ENCODE results near the gene FDXR. TPM values are rescaled to one million over a fixed set of nuclear protein-coding genes. Genes with fewer than 3 reads are reported as not detected.

Gene FDXR
- total RNA-seq, 2 donors from 2014 or later = 14.3 to 25.7 TPM

DNA sequence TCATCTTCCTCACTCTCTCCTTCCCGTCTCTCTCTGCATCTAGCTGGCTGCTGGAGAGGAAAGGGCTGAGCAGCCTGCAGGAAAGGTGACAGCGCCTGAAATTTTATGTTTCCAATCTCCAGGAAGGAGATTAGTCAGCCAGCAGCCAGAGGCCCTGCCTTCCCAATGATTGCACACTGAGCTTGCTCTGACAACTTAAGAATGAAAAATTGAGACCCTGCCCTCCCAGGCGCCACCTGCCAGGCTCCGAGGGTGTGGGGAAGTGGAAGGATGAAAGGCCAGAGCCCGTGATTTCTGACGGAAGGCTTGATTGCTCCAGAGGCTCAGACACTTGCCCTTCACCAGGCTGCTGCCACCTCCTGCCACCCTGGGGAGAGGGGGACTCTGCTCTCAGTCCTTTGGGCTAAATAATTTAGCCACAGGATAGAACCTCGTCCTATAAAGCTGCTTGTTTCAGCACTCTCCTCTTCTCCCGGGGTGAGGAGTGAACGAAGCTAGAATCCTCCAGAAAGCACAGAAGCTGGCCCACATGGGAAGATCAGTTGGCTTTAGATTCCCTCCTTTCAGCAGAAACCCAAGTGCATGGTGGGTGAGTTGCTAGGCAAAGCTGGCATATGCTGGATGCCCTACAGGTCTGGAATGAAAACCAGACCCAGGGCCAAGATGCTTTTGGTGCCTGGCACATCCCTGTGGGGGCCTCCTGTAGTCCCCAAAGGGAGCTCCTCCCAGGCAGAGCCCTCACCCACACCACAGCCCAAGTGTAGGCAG is 46.7 kb downstream of the FDXR start:
- no peaks in the 10 kb centered on the region for H3K27me3 ChIP-seq
- no peaks in the 10 kb centered on the region for H3K9me3 ChIP-seq
- no peaks in the 10 kb centered on the region for H3K4me1 ChIP-seq
- no peak for ATAC-seq
- no peak for DNase-seq
- intact Hi-C loops (cut with DNase I) = no loop called here
- no peak overlapping the region for H3K27ac ChIP-seq
- H3K36me3 ChIP-seq (replicated peaks in 1 of 2; ENCODE audit: insufficient read depth in 1 of 2, low read depth in 2 of 2) = no peaks in the 10 kb centered on the region
- no peak overlapping the region for H3K4me3 ChIP-seq
- TF ChIP-seq POLR2A (IDR thresholded peaks at IDR 0.05) = no peak
- TF ChIP-seq, protein P1, sequence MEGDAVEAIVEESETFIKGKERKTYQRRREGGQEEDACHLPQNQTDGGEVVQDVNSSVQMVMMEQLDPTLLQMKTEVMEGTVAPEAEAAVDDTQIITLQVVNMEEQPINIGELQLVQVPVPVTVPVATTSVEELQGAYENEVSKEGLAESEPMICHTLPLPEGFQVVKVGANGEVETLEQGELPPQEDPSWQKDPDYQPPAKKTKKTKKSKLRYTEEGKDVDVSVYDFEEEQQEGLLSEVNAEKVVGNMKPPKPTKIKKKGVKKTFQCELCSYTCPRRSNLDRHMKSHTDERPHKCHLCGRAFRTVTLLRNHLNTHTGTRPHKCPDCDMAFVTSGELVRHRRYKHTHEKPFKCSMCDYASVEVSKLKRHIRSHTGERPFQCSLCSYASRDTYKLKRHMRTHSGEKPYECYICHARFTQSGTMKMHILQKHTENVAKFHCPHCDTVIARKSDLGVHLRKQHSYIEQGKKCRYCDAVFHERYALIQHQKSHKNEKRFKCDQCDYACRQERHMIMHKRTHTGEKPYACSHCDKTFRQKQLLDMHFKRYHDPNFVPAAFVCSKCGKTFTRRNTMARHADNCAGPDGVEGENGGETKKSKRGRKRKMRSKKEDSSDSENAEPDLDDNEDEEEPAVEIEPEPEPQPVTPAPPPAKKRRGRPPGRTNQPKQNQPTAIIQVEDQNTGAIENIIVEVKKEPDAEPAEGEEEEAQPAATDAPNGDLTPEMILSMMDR (IDR thresholded peaks at IDR 0.05) = no peak
- WGBS, 2 donors = 82 to 93% methylated on average over 8 to 9 of the region's 9 CpGs

GRCh38 chr17:74824961-74825627 is 47.7 kb downstream of the FDXR start:
- ATAC-seq = no peak
- Histone ChIP-seq H3K9me3 (no peaks in the 10 kb centered on the region), H3K27ac (no peak overlapping the region), H3K4me3 (no peak overlapping the region), H3K36me3 (replicated peaks in 1 of 2; ENCODE audit: insufficient read depth in 1 of 2, low read depth in 2 of 2) (no peaks in the 10 kb centered on the region), H3K4me1 (no peaks in the 10 kb centered on the region), H3K27me3 (no peaks in the 10 kb centered on the region)
- TF ChIP-seq, protein P1 (IDR thresholded peaks at IDR 0.05) = no peak
- no peak for TF ChIP-seq POLR2A (IDR thresholded peaks at IDR 0.05)
- no peak for DNase-seq
- intact Hi-C loops (cut with DNase I) = no loop called here
- 81 to 85% methylated on average over 8 to 11 of the region's 11 CpGs for WGBS, 2 donors

GRCh38 chr17:74822939-74823367 is 49.8 kb downstream of the FDXR start:
- intact Hi-C loops (cut with DNase I) = no loop called here
- no peaks in the 10 kb centered on the region for H3K4me1 ChIP-seq
- 82 to 87% methylated on average over 12 of the region's 12 CpGs for WGBS, 2 donors
- no peak for ATAC-seq
- H3K27me3 ChIP-seq = no peaks in the 10 kb centered on the region
- TF ChIP-seq POLR2A (IDR thresholded peaks at IDR 0.05) = no peak
- TF ChIP-seq, protein P1 (IDR thresholded peaks at IDR 0.05) = no peak
- H3K4me3 ChIP-seq = no peak overlapping the region
- H3K36me3 ChIP-seq (replicated peaks in 1 of 2; ENCODE audit: insufficient read depth in 1 of 2, low read depth in 2 of 2) = no peaks in the 10 kb centered on the region
- H3K9me3 ChIP-seq = no peaks in the 10 kb centered on the region
- no peak for DNase-seq
- no peak overlapping the region for H3K27ac ChIP-seq

GRCh38 chr17:74822335-74822938 is 50.4 kb downstream of the FDXR start:
- ATAC-seq (no peak), DNase-seq (no peak)
- TF ChIP-seq POLR2A (IDR thresholded peaks at IDR 0.05) = no peak
- TF ChIP-seq, protein P1 (IDR thresholded peaks at IDR 0.05) = no peak
- Histone ChIP-seq H3K27me3 (no peaks in the 10 kb centered on the region), H3K27ac (no peak overlapping the region), H3K4me1 (no peaks in the 10 kb centered on the region), H3K4me3 (no peak overlapping the region), H3K36me3 (replicated peaks in 1 of 2; ENCODE audit: insufficient read depth in 1 of 2, low read depth in 2 of 2) (no peaks in the 10 kb centered on the region), H3K9me3 (no peaks in the 10 kb centered on the region)
- intact Hi-C loops (cut with DNase I) = no loop called here
- 82 to 94% methylated on average over 9 to 15 of the region's 15 CpGs for WGBS, 2 donors
